ENCODE results near the gene CCDC85B. TPM values are rescaled to one million over a fixed set of nuclear protein-coding genes. Genes with fewer than 3 reads are reported as not detected.

The CCDC85B gene
- total and polyA plus RNA-seq, 2 of the 8 experiments (the other 6 are each of a cell fraction or from before 2014, with no cell fraction given): 19.8 to 30.8 TPM

DNA sequence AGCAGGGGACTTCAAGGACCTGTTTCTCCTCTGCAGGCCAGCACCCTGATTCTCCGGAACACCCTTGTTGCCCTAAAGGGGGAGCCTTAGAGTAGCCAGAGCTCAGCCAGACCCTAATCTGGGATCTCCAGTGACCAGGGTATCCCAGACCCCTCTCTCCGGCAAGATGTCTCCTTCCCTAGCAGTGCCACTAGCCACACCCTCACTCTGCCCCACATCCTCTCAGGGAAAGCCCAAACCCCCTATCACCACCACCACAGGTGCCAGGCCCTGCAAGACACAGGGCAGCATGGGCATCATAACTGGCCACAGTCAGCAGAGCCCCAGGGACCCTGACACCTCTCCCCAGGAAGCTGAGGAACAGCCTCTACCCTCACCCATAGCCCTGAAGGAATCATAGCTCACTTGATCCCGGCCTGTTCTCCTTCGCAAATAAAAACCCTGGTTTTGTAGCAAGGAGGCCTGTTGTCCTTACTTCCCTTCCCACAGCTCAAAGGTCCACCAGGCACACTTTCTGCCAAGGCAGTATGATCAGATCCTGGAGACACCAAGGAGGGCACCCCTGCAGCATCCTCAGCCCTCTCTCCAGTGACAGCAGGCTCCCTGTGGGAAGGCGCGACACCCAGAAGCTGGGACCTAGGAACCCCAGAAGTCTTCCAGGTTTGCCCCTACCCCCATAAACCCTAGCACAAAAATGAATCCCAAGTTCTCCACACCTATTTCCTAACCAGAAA lies 37.1 kb upstream of the CCDC85B start (continued):
- TF ChIP-seq SAP30 (IDR thresholded peaks at IDR 0.05; ENCODE audit: insufficient read depth, insufficient replicate concordance, low read length) (no peak), SRF (IDR thresholded peaks at IDR 0.05; ENCODE audit: low read depth, low read length) (no peak), CTBP2 (IDR thresholded peaks at IDR 0.05; ENCODE audit: borderline replicate concordance, insufficient read depth, insufficient read length, low read length) (no peak), CTCF (IDR thresholded peaks at IDR 0.05; ENCODE audit: control extremely low read depth in 1 of 3, insufficient read depth in 1 of 3, low read depth in 1 of 3, low read length in 3 of 3) (peak in 2 of 3 experiments; percentile 27 to 47; a peak in 2 of 4 replicates), RAD21 (IDR thresholded peaks at IDR 0.05 in 1 of 2, conservative IDR thresholded peaks at IDR 0.05 in 1 of 2; ENCODE audit: low read depth in 2 of 2, low read length in 2 of 2) (peak; percentile 15 to 19; a peak in 1 of 4 replicates), ZNF274 (IDR thresholded peaks at IDR 0.05; ENCODE audit: borderline replicate concordance, extremely low read depth, low read length) (no peak)

Measured in H1 (cell line).